Keratinocyte (primary cell): Measurements from ENCODE around the gene LRP1B.

Source experiments
- EZH2 ChIP-seq: IDR thresholded peaks from one replicate; pipeline ENCODE4 v1.6.1; 2012; ENCODE audit warnings: inconsistent platforms, mild to moderate bottlenecking, low read length, moderate library complexity
- TF ChIP-seq, protein P1 (sequence below), 3 experiments: IDR thresholded peaks in 1 of 3; conservative IDR thresholded peaks in 1 of 3; optimal IDR thresholded peaks in 1 of 3; 2 replicates in 2 of 3; 3 replicates in 1 of 3; pipeline versions ENCODE3 to v1.5.1; 2011; ENCODE audit warnings: low read length in 3 of 3, mild to moderate bottlenecking in 3 of 3, moderate library complexity in 2 of 3, control low read depth in 1 of 3, inconsistent platforms in 1 of 3; ENCODE audit not compliant: insufficient read depth in 2 of 3; ENCODE audit errors: extremely low read depth in 1 of 3

DNA sequence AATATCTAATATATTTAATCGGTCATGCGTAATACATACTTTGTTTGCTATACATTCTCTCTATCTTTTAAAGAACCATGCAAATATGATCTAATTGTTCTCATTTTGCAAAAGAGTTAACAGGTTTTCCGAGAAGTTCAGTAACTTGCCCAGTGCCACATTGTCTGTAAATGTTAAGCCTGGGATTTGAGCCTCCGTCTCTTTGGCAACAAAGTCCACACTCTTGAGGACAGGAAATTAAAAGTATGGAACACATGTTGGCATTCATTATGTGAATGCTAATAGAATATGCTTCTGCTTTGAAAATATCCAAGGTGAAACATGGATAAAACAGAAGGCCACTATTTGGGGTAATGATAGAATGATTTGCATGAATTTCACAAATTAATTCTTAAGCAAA, 85.2 kb downstream of the LRP1B start:
- no peak for TF ChIP-seq EZH2
- TF ChIP-seq, protein P1, sequence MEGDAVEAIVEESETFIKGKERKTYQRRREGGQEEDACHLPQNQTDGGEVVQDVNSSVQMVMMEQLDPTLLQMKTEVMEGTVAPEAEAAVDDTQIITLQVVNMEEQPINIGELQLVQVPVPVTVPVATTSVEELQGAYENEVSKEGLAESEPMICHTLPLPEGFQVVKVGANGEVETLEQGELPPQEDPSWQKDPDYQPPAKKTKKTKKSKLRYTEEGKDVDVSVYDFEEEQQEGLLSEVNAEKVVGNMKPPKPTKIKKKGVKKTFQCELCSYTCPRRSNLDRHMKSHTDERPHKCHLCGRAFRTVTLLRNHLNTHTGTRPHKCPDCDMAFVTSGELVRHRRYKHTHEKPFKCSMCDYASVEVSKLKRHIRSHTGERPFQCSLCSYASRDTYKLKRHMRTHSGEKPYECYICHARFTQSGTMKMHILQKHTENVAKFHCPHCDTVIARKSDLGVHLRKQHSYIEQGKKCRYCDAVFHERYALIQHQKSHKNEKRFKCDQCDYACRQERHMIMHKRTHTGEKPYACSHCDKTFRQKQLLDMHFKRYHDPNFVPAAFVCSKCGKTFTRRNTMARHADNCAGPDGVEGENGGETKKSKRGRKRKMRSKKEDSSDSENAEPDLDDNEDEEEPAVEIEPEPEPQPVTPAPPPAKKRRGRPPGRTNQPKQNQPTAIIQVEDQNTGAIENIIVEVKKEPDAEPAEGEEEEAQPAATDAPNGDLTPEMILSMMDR (optimal IDR thresholded peaks at IDR 0.05 in 1 of 3, IDR thresholded peaks at IDR 0.05 in 1 of 3, conservative IDR thresholded peaks at IDR 0.05 in 1 of 3; ENCODE audit: extremely low read depth in 1 of 3, insufficient read depth in 2 of 3, low read length in 3 of 3): no peak
